Measurements from ENCODE around the gene ABHD6. TPM values are rescaled to one million over a fixed set of nuclear protein-coding genes. Genes with fewer than 3 reads are reported as not detected.

Gene ABHD6
- total RNA-seq, 1 experiment from 2014 or later = 18.9 TPM

GRCh38 chr3:58188921-58189451 lies 48.6 kb upstream of the ABHD6 start:
- intact Hi-C loops (cut with micrococcal nuclease; ENCODE audit: unreplicated experiment) = loop anchor here (10.0 kb wide), 1 partner anchor 226 kb away; no protein-coding TSS in a partner anchor
- ChIA-PET CTCF (interaction anchor here (2.0 to 3.0 kb wide), 2 partner anchors 28 to 111 kb away, joined by 12 to 33 read pairs; no protein-coding TSS in a partner anchor), POLR2A (no interaction called here)
- no TSS peak for BruUV-seq (replicated peaks)
- Histone ChIP-seq H3K36me3 (ENCODE audit: control insufficient read depth, insufficient read depth, low read length) (no peaks in the 10 kb centered on the region), H3K27ac (ENCODE audit: low read length) (no peak overlapping the region), H3K4me1 (ENCODE audit: control insufficient read depth, insufficient read depth, low read length) (peaks cover 7% of the 10 kb centered on the region; the same call in 1 of the 2 replicates), H3K4me3 (ENCODE audit: low read depth in 2 of 2, low read length in 2 of 2) (no peak overlapping the region), H3K27me3 (ENCODE audit: control insufficient read depth, insufficient read depth, low read length) (no peaks in the 10 kb centered on the region), H3K9me3 (ENCODE audit: control insufficient read depth, insufficient read depth, low read depth, low read length) (no peaks in the 10 kb centered on the region)
- ATAC-seq (no peak), DNase-seq (ENCODE audit: low read depth, low spot score) (no peak)
- TF ChIP-seq SIN3A (IDR thresholded peaks at IDR 0.05; ENCODE audit: borderline replicate concordance, insufficient read depth, low read depth, low read length) (no peak), CTCF (IDR thresholded peaks at IDR 0.05) (no peak), TCF7L2 (IDR thresholded peaks at IDR 0.05; ENCODE audit: low read depth, low read length) (no peak), REST (IDR thresholded peaks at IDR 0.05; ENCODE audit: insufficient read depth in 1 of 2, low read depth in 2 of 2, low read length in 1 of 2) (no peak)
- in situ Hi-C loops (cut with HindIII; ENCODE audit: low pct_unique_long_range_greater_than_20kb, low sequenced_read_pairs) = no loop called here

- DNase-seq (ENCODE audit: low read depth, low spot score) (no peak), ATAC-seq (no peak)
- Histone ChIP-seq H3K4me1 (ENCODE audit: control insufficient read depth, insufficient read depth, low read length) (peaks cover 7% of the 10 kb centered on the region; the same call in 1 of the 2 replicates), H3K27ac (ENCODE audit: low read length) (no peak overlapping the region), H3K27me3 (ENCODE audit: control insufficient read depth, insufficient read depth, low read length) (no peaks in the 10 kb centered on the region), H3K4me3 (ENCODE audit: low read depth in 2 of 2, low read length in 2 of 2) (no peak overlapping the region), H3K36me3 (ENCODE audit: control insufficient read depth, insufficient read depth, low read length) (no peaks in the 10 kb centered on the region), H3K9me3 (ENCODE audit: control insufficient read depth, insufficient read depth, low read depth, low read length) (no peaks in the 10 kb centered on the region)
- intact Hi-C loops (cut with micrococcal nuclease; ENCODE audit: unreplicated experiment) (loop anchor here (10.0 kb wide), 1 partner anchor 225 kb away; no protein-coding TSS in a partner anchor), in situ Hi-C loops (cut with HindIII; ENCODE audit: low pct_unique_long_range_greater_than_20kb, low sequenced_read_pairs) (no loop called here)
- ChIA-PET CTCF (interaction anchor here (0.6 to 3.0 kb wide), 2 partner anchors 8 to 111 kb away, joined by 3 to 33 read pairs; no protein-coding TSS in a partner anchor), POLR2A (no interaction called here)
- TF ChIP-seq POLR2AphosphoS5 (IDR thresholded peaks at IDR 0.05; ENCODE audit: low read depth, low read length) = no peak
- no peak for TF ChIP-seq TCF7L2 (IDR thresholded peaks at IDR 0.05; ENCODE audit: low read depth, low read length)
- no peak for TF ChIP-seq SIN3A (IDR thresholded peaks at IDR 0.05; ENCODE audit: borderline replicate concordance, insufficient read depth, low read depth, low read length)
- no peak for TF ChIP-seq REST (IDR thresholded peaks at IDR 0.05; ENCODE audit: insufficient read depth in 1 of 2, low read depth in 2 of 2, low read length in 1 of 2)
- no peak for TF ChIP-seq CTCF (IDR thresholded peaks at IDR 0.05)
- BruUV-seq (replicated peaks) = no TSS peak
Measured at GRCh38 chr3:58189691-58190090, 47.9 kb upstream of the ABHD6 start.

Data from Panc1 (cell line).